HepG2 (cell line): ENCODE data around the gene TCEANC. TPM values are rescaled to one million over a fixed set of nuclear protein-coding genes. Genes with fewer than 3 reads are reported as not detected.

Experiments used
- ATAC-seq: fragments of 200-7000 bp; cut with Tn5 transposase; 3 replicates; pipeline ENCODE4 v1.9.1; 2020; ENCODE audit warnings: mild to moderate bottlenecking, moderate library complexity
- BruUV-seq: library from RNA; stranded (reverse); fragments of 400-500 nt; replicated peaks from 2 replicates; lab custom pipeline; 2021; lab: Mats Ljungman, UMichigan
- CTCF ChIA-PET: fragments of 300-600 bp; formaldehyde crosslinking; extraction: SDS; loops from one replicate; lab custom pipeline; 2021; ENCODE audit warnings: low total read pairs, inconsistent platforms, low intra/inter-chr PET ratio; lab: Yijun Ruan, JAX
- POLR2A ChIA-PET: fragments of 350-600 bp; sonication (Branson Sonifier 250); formaldehyde crosslinking; loops from one replicate; lab custom pipeline; 2020; ENCODE audit warnings: antibody characterized with exemption, inconsistent platforms; lab: Yijun Ruan, JAX
- DNase-seq: peaks from one replicate; pipeline ENCODE4 v3.0.0-alpha.2; 2015; ENCODE audit warnings: low spot score
- FAIRE-seq: peaks from 3 replicates; lab custom pipeline; 2011; peaks lifted over from hg19 to GRCh38; lab: Jason Lieb, UNC
- H2AFZ ChIP-seq: one replicate; pipeline ENCODE4 v1.6.1; 2011; ENCODE audit warnings: low read length, inconsistent platforms
- H3K27ac ChIP-seq: fragments of 300-600 bp; 3 replicates; pipeline ENCODE4 v1.8.0; 2011; ENCODE audit warnings: mixed run types, mild to moderate bottlenecking, mixed read lengths, low read length, inconsistent platforms; ENCODE audit not compliant: insufficient read depth; ENCODE audit errors: extremely low read length
- H3K27me3 ChIP-seq, 2 experiments: fragments of 200-600 bp in 1 of 2; 2 replicates in 1 of 2; 3 replicates in 1 of 2; pipeline versions ENCODE4 v1.6.0 to v1.8.0; 2011; ENCODE audit warnings: low read length in 2 of 2, mild to moderate bottlenecking in 2 of 2, moderate library complexity in 2 of 2, inconsistent platforms in 1 of 2; ENCODE audit not compliant: insufficient read depth in 2 of 2, control insufficient read depth in 1 of 2
- H3K36me3 ChIP-seq, 2 experiments: fragments of 200-600 bp in 1 of 2; replicated peaks in 1 of 2; 2 replicates in 1 of 2; 3 replicates in 1 of 2; pipeline versions ENCODE4 v1.5.1 to v1.8.0; 2011; ENCODE audit warnings: low read length in 2 of 2, inconsistent platforms in 1 of 2; ENCODE audit not compliant: insufficient read depth in 2 of 2, control insufficient read depth in 1 of 2
- H3K4me1 ChIP-seq: 2 replicates; pipeline ENCODE4 v1.5.1; 2012; ENCODE audit warnings: low read length, inconsistent platforms; ENCODE audit not compliant: insufficient read depth
- H3K4me2 ChIP-seq: 2 replicates; pipeline ENCODE4 v1.6.0; 2011; ENCODE audit warnings: low read depth, low read length, inconsistent platforms
- H3K4me3 ChIP-seq, 3 experiments: fragments of 200-600 bp in 1 of 3; sonication (generic), shearing (Covaris generic) in 1 of 3; replicated peaks in 1 of 3; 2 replicates each; pipeline ENCODE4 v1.5.1; 2011 to 2016; ENCODE audit warnings: low read length in 3 of 3, inconsistent platforms in 2 of 3, low read depth in 2 of 3, mild to moderate bottlenecking in 2 of 3, control low read depth in 1 of 3, mixed read lengths in 1 of 3; ENCODE audit not compliant: insufficient read depth in 1 of 3
- H3K79me2 ChIP-seq: one replicate; pipeline ENCODE4 v1.6.1; 2011; ENCODE audit warnings: low read length, inconsistent platforms; ENCODE audit not compliant: insufficient read depth
- H3K9ac ChIP-seq: 2 replicates; pipeline ENCODE4 v1.6.0; 2011; ENCODE audit warnings: mild to moderate bottlenecking, low read depth, low read length, inconsistent platforms; ENCODE audit not compliant: insufficient read depth
- H3K9me3 ChIP-seq: 2 replicates; pipeline ENCODE4 v1.5.1; 2012; ENCODE audit warnings: mild to moderate bottlenecking, low read length
- H4K20me1 ChIP-seq: 2 replicates; pipeline ENCODE4 v1.6.0; 2011; ENCODE audit warnings: inconsistent platforms, mild to moderate bottlenecking, low read length, moderate library complexity; ENCODE audit not compliant: insufficient read depth
- AKAP8 ChIP-seq: sonication (generic); formaldehyde crosslinking; IDR thresholded peaks from 2 replicates; pipeline ENCODE4 v1.5.1; 2020; ENCODE audit warnings: mild to moderate bottlenecking, missing genetic modification reagents
- CBX1 ChIP-seq: IDR thresholded peaks from one replicate; pipeline ENCODE4 v1.6.1; 2016; ENCODE audit warnings: antibody characterized with exemption, low read depth
- FOSL2 ChIP-seq: sonication (generic); formaldehyde crosslinking; IDR thresholded peaks from 2 replicates; pipeline ENCODE4 v1.4.0; 2020; ENCODE audit warnings: missing genetic modification reagents
- FOXA3 ChIP-seq: IDR thresholded peaks from 2 replicates; pipeline ENCODE4 v1.6.1; 2016; ENCODE audit warnings: missing genetic modification reagents, missing compliant biosample characterization
- HOXD1 ChIP-seq: sonication (generic); formaldehyde crosslinking; IDR thresholded peaks from 2 replicates; pipeline ENCODE4 v1.5.0; 2020; ENCODE audit warnings: missing genetic modification reagents
- JUN ChIP-seq: sonication (generic); formaldehyde crosslinking; IDR thresholded peaks from 2 replicates; pipeline ENCODE4 v1.4.0; 2020; ENCODE audit warnings: mild to moderate bottlenecking, missing genetic modification reagents
- KDM5B ChIP-seq: sonication (generic); formaldehyde crosslinking; IDR thresholded peaks from 2 replicates; pipeline ENCODE4 v1.4.0; 2020; ENCODE audit warnings: missing genetic modification reagents, mild to moderate bottlenecking, borderline replicate concordance
- PHF8 ChIP-seq: sonication (generic); formaldehyde crosslinking; IDR thresholded peaks from 2 replicates; pipeline ENCODE4 v1.5.0; 2020; ENCODE audit warnings: missing genetic modification reagents
- SAP130 ChIP-seq: IDR thresholded peaks from 2 replicates; pipeline ENCODE4 v1.6.1; 2016; ENCODE audit warnings: low read depth
- SOX6 ChIP-seq, 2 experiments: fragments of 450-650 bp in 1 of 2; sonication (generic) in 1 of 2; formaldehyde crosslinking in 1 of 2; IDR thresholded peaks; 2 replicates each; pipeline versions ENCODE4 v1.4.0 to v1.6.1; 2017 to 2020; ENCODE audit warnings: antibody characterized with exemption in 1 of 2, mild to moderate bottlenecking in 1 of 2, missing genetic modification reagents in 1 of 2
- TIGD3 ChIP-seq: sonication (generic); formaldehyde crosslinking; IDR thresholded peaks from 2 replicates; pipeline ENCODE4 v1.5.1; 2020; ENCODE audit warnings: mild to moderate bottlenecking, missing genetic modification reagents, borderline replicate concordance
- ZBTB14 ChIP-seq: sonication (generic); formaldehyde crosslinking; IDR thresholded peaks from 2 replicates; pipeline ENCODE4 v1.4.0; 2020; ENCODE audit warnings: missing genetic modification reagents
- ZBTB34 ChIP-seq: sonication (generic); formaldehyde crosslinking; IDR thresholded peaks from 2 replicates; pipeline ENCODE4 v1.8.0; 2022; ENCODE audit warnings: mild to moderate bottlenecking, missing genetic modification reagents
- ZNF17 ChIP-seq: sonication (generic); formaldehyde crosslinking; IDR thresholded peaks from 2 replicates; pipeline ENCODE4 v1.5.0; 2020; ENCODE audit warnings: mild to moderate bottlenecking, missing genetic modification reagents
- ZNF589 ChIP-seq: sonication (generic); formaldehyde crosslinking; conservative IDR thresholded peaks from 2 replicates; pipeline ENCODE4 v1.8.0; 2022; ENCODE audit warnings: mild to moderate bottlenecking, moderate library complexity, missing genetic modification reagents
- ZNF660 ChIP-seq: sonication (generic); formaldehyde crosslinking; IDR thresholded peaks from 2 replicates; pipeline ENCODE4 v1.5.1; 2020; ENCODE audit warnings: mild to moderate bottlenecking, low read depth, missing genetic modification reagents, borderline replicate concordance
- WGBS: methylation state at CpG from one replicate; pipeline ENCODE4 v1.1.6; 2017; ENCODE audit warnings: low lambda C conversion rate; 5-methylcytosine and 5-hydroxymethylcytosine counted together
- in situ Hi-C: cut with HindIII; loops from 2 replicates; pipeline ENCODE4 v1.10.0; 2017; ENCODE audit warnings: low pct_unique_long_range_greater_than_20kb; ENCODE audit not compliant: extremely low pct_ligation_motif_present
- intact Hi-C: fragments of 100-400 bp; cut with micrococcal nuclease; formaldehyde crosslinking; loops from one replicate; pipeline ENCODE4 v1.10.0; 2022; ENCODE audit not compliant: unreplicated experiment
- polyA plus RNA-seq, 8 experiments: library from polyadenylated mRNA; depleted of rRNA in 3 of 8; stranded (reverse) in 7 of 8; unstranded in 1 of 8; fragments of >200 nt; fragmentation: Illumina TruSeq in 4 of 8; extraction: Trizol in 4 of 8; gene quantifications; 2 replicates each; pipeline versions ENCODE4 v1.2.1 to v1.2.3, GENCODE V29; 2011 to 2016; ENCODE audit warnings: low read depth in 4 of 8, missing spikeins in 1 of 8, mixed read lengths in 1 of 8; ENCODE audit not compliant: insufficient read depth in 1 of 8
- total RNA-seq, 5 experiments: library from RNA; depleted of rRNA; stranded (reverse); fragments of >200 nt; fragmentation: Illumina TruSeq; extraction: Trizol; gene quantifications; 2 replicates each; pipeline ENCODE4 v1.2.3, GENCODE V29; 2016; ENCODE audit warnings: low read depth in 1 of 5
- TF ChIP-seq, protein P1 (sequence below): sonication (generic); formaldehyde crosslinking; IDR thresholded peaks from 2 replicates; pipeline ENCODE4 v1.4.0; 2020; ENCODE audit warnings: mild to moderate bottlenecking, missing genetic modification reagents
- TF ChIP-seq, protein P2 (sequence below): sonication (generic); formaldehyde crosslinking; IDR thresholded peaks from 2 replicates; pipeline ENCODE4 v1.4.0; 2020; ENCODE audit warnings: missing genetic modification reagents
- TF ChIP-seq, protein P3 (sequence below): IDR thresholded peaks from 2 replicates; pipeline ENCODE4 v1.6.1; 2016

TCEANC gene
- total and polyA plus RNA-seq, 2 of the 13 experiments (the other 11 are each of a cell fraction or from before 2014, with no cell fraction given), result 0.51 to 0.97 TPM

DNA sequence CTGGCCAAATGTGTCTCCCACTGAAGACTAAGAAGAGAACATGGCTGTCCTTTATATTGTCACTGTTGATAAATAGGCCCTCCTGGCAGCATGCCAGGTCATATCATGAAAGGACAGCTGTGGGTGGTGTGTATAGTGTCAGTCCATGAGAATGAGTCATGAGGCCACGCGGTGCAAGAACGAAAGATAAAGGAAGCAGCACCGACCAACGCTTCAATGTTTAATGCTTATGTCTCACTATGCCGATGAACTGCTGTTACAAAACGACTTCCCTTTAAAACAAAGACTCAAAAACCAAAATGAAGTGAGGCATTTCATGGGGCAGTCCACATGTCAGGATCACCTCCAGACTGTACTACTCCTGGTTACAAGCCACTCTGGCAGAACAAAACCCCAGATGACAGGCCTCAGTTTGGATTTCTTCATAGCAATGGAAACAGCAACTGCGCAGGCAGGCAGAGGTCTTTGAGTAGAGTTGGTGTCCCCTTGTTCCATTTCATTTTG is 5.2 kb upstream of the TCEANC start:
- peak; percentile 81 for ATAC-seq
- no TSS peak for BruUV-seq
- ChIA-PET CTCF (no interaction called here), POLR2A (no interaction called here)
- Histone ChIP-seq H3K79me2 (no peaks in the 10 kb centered on the region), H3K9ac (no peak overlapping the region), H2AFZ (no peak overlapping the region), H3K4me1 (no peaks in the 10 kb centered on the region), H3K27me3 (no peaks in the 10 kb centered on the region), H3K4me2 (peak overlapping the region; percentile 61), H4K20me1 (no peaks in the 10 kb centered on the region), H3K36me3 (no peaks in the 10 kb centered on the region), H3K9me3 (no peaks in the 10 kb centered on the region), H3K27ac (no peak overlapping the region), H3K4me3 (no peak overlapping the region; a peak in 1 of 6 replicates)
- in situ Hi-C loops (loop anchor here (10.0 kb wide), 1 partner anchor 133 kb away; no protein-coding TSS in a partner anchor), intact Hi-C loops (no loop called here)
- FAIRE-seq, result no peak
- WGBS, result 5% methylated on average over 7 of the region's 8 CpGs
- DNase-seq, result peak; percentile 78
- TF ChIP-seq SOX6 (IDR thresholded peaks at IDR 0.05) (no peak), SOX6 (CRISPR knock-in tag; IDR thresholded peaks at IDR 0.05) (peak; percentile 10; the same call in 1 of the 2 replicates), CBX1 (no peak), ZBTB14 (CRISPR knock-in tag) (no peak), ZNF17 (no peak), AKAP8 (CRISPR knock-in tag) (no peak), ZBTB34 (CRISPR knock-in tag) (no peak), ZNF660 (CRISPR knock-in tag) (no peak), PHF8 (CRISPR knock-in tag) (no peak), SAP130 (CRISPR knock-in tag) (peak; percentile 62), KDM5B (CRISPR knock-in tag) (no peak), HOXD1 (CRISPR knock-in tag) (no peak), JUN (CRISPR knock-in tag) (no peak), FOSL2 (CRISPR knock-in tag) (peak; percentile 96), FOXA3 (peak; percentile 27; the same call in 1 of the 2 replicates), TIGD3 (CRISPR knock-in tag) (no peak), ZNF589 (CRISPR knock-in tag) (no peak)
- TF ChIP-seq, protein P1, sequence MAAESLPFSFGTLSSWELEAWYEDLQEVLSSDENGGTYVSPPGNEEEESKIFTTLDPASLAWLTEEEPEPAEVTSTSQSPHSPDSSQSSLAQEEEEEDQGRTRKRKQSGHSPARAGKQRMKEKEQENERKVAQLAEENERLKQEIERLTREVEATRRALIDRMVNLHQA (CRISPR knock-in tag), result no peak
- TF ChIP-seq, protein P2, sequence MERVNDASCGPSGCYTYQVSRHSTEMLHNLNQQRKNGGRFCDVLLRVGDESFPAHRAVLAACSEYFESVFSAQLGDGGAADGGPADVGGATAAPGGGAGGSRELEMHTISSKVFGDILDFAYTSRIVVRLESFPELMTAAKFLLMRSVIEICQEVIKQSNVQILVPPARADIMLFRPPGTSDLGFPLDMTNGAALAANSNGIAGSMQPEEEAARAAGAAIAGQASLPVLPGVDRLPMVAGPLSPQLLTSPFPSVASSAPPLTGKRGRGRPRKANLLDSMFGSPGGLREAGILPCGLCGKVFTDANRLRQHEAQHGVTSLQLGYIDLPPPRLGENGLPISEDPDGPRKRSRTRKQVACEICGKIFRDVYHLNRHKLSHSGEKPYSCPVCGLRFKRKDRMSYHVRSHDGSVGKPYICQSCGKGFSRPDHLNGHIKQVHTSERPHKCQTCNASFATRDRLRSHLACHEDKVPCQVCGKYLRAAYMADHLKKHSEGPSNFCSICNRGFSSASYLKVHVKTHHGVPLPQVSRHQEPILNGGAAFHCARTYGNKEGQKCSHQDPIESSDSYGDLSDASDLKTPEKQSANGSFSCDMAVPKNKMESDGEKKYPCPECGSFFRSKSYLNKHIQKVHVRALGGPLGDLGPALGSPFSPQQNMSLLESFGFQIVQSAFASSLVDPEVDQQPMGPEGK, result no peak
- TF ChIP-seq, protein P3, sequence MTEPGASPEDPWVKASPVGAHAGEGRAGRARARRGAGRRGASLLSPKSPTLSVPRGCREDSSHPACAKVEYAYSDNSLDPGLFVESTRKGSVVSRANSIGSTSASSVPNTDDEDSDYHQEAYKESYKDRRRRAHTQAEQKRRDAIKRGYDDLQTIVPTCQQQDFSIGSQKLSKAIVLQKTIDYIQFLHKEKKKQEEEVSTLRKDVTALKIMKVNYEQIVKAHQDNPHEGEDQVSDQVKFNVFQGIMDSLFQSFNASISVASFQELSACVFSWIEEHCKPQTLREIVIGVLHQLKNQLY (CRISPR knock-in tag), result no peak
